Stomach (tissue), 4 donors: Measurements from ENCODE around the gene TEAD4.

Experiments
- EP300 ChIP-seq: sonication (generic); formaldehyde crosslinking; IDR thresholded peaks from one replicate; pipeline ENCODE4 v1.6.1; 2017; ENCODE audit warnings: antibody characterized with exemption
- POLR2A ChIP-seq, 4 donors: fragments of 450-650 bp; IDR thresholded peaks; one replicate each; pipeline ENCODE4 v1.6.1; 2016; ENCODE audit warnings: antibody characterized with exemption in 4 of 4, control low read depth in 2 of 4, mild to moderate bottlenecking in 1 of 4, moderate library complexity in 1 of 4
- POLR2AphosphoS5 ChIP-seq, 3 donors: sonication (generic); formaldehyde crosslinking; IDR thresholded peaks; one replicate each; pipeline ENCODE4 v1.6.1; 2016; ENCODE audit warnings: antibody characterized with exemption in 3 of 3
- TF ChIP-seq, protein P1 (sequence below), 7 experiments: fragments of 450-650 bp in 4 of 7; fragments of 200-600 bp in 3 of 7; sonication (generic) in 3 of 7; IDR thresholded peaks; one replicate each; pipeline ENCODE4 v1.5.1; 2016 to 2019; ENCODE audit warnings: antibody characterized with exemption in 7 of 7, control low read depth in 2 of 7, mild to moderate bottlenecking in 1 of 7

DNA sequence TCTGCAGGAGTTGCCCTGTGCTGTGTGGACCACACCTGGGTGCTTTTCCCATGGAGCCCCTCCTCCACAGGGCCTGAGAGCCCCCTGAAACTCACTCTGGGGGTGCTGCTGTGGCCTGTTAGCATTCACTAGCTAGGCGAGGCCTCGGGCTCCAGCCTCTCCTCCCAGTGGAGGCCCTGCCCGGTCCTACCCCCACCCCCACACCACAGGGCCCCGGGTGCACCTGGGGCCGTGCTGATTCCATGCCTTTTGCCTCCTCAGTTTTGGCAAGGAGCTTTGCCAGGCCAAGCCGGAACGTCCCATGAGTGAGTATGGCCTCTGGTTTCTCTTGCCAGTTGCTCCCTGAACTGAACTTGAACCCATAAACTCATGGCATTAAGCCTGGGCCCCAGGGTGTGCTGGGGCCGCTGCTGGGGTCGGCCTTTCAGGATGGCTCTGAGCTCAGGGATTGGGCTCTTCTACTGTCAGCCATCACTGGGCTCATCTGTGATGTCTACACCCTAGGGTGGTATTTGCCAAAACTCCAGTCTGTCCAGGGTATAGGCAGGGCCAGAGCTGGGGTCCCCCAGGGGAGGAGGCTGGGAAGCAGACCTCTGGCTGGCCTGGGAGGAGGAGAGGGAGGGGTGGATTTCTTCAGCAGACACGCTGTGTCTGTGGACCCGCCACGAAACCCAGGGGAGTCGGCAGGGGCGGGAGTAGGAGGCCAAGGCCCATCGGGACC lies 59.2 kb downstream of the TEAD4 start:
- TF ChIP-seq, protein P1, sequence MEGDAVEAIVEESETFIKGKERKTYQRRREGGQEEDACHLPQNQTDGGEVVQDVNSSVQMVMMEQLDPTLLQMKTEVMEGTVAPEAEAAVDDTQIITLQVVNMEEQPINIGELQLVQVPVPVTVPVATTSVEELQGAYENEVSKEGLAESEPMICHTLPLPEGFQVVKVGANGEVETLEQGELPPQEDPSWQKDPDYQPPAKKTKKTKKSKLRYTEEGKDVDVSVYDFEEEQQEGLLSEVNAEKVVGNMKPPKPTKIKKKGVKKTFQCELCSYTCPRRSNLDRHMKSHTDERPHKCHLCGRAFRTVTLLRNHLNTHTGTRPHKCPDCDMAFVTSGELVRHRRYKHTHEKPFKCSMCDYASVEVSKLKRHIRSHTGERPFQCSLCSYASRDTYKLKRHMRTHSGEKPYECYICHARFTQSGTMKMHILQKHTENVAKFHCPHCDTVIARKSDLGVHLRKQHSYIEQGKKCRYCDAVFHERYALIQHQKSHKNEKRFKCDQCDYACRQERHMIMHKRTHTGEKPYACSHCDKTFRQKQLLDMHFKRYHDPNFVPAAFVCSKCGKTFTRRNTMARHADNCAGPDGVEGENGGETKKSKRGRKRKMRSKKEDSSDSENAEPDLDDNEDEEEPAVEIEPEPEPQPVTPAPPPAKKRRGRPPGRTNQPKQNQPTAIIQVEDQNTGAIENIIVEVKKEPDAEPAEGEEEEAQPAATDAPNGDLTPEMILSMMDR (IDR thresholded peaks at IDR 0.05) = no peak
- no peak for TF ChIP-seq POLR2A (IDR thresholded peaks at IDR 0.05)
- TF ChIP-seq EP300 = no peak
- TF ChIP-seq POLR2AphosphoS5 (IDR thresholded peaks at IDR 0.05) = no peak
